Brain microvascular endothelial cell (primary cell): ENCODE data around the gene DRC7.

Source experiments
- DNase-seq: peaks from one replicate; pipeline ENCODE4 v3.0.0-alpha.2; 2020
- H3K27ac ChIP-seq: fragments of 250-450 bp; sonication (Bioruptor Pico); 2 replicates; pipeline ENCODE4 v1.5.1; 2020; ENCODE audit warnings: mild to moderate bottlenecking, moderate library complexity
- H3K27me3 ChIP-seq: fragments of 250-450 bp; sonication (Bioruptor Pico); replicated peaks from 2 replicates; pipeline ENCODE4 v1.5.1; 2020; ENCODE audit warnings: mild to moderate bottlenecking
- H3K36me3 ChIP-seq: fragments of 250-450 bp; sonication (Bioruptor Pico); replicated peaks from 2 replicates; pipeline ENCODE4 v1.5.1; 2020; ENCODE audit warnings: mild to moderate bottlenecking
- H3K4me3 ChIP-seq: 2 replicates; pipeline ENCODE4 v1.5.1; 2011; ENCODE audit warnings: low read depth, mild to moderate bottlenecking, control low read depth, low read length, moderate library complexity
- in situ Hi-C: cut with HindIII; loops from 2 replicates; pipeline ENCODE4 v1.10.0; 2017; ENCODE audit warnings: low sequenced_read_pairs, low pct_ligation_motif_present
- TF ChIP-seq, protein P1 (sequence below): IDR thresholded peaks from 2 replicates; pipeline ENCODE4 v1.5.1; 2011; ENCODE audit warnings: low read depth, mild to moderate bottlenecking, moderate library complexity, low read length, control low read depth, inconsistent platforms; ENCODE audit errors: missing control alignments

DRC7 gene

GRCh38 chr16:57687363-57687929, 7.2 kb upstream of the DRC7 start:
- TF ChIP-seq, protein P1, sequence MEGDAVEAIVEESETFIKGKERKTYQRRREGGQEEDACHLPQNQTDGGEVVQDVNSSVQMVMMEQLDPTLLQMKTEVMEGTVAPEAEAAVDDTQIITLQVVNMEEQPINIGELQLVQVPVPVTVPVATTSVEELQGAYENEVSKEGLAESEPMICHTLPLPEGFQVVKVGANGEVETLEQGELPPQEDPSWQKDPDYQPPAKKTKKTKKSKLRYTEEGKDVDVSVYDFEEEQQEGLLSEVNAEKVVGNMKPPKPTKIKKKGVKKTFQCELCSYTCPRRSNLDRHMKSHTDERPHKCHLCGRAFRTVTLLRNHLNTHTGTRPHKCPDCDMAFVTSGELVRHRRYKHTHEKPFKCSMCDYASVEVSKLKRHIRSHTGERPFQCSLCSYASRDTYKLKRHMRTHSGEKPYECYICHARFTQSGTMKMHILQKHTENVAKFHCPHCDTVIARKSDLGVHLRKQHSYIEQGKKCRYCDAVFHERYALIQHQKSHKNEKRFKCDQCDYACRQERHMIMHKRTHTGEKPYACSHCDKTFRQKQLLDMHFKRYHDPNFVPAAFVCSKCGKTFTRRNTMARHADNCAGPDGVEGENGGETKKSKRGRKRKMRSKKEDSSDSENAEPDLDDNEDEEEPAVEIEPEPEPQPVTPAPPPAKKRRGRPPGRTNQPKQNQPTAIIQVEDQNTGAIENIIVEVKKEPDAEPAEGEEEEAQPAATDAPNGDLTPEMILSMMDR = no peak
- Histone ChIP-seq H3K27ac (no peak overlapping the region), H3K36me3 (no peaks in the 10 kb centered on the region), H3K27me3 (no peaks in the 10 kb centered on the region), H3K4me3 (no peak overlapping the region)
- in situ Hi-C loops = no loop called here
- no peak for DNase-seq

DNA sequence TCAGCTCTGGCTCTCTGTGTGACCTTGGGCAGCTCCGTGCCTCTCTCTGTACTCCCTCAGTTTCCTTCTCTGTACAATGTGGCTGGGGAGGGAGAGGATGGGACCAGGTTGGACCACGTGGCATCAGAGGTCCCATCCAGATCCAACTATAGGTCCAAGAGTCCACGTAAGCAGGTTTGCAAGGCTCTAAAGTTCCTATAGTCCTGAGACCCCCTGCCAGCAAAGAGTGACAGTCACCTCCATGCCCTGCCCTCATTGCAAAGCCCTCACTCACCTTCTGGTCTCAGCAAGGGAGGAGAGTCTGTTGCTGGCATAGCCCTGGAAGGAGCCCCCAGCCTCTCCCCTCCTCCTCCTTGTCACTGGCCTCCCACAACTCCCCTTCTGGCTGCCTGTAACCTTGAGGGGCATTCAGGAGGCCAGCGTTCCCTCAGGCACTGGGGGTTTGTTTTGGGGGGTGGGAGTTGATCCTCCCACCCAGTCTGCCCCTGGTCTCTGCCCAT, 6.1 kb upstream of the DRC7 start:
- Histone ChIP-seq H3K4me3 (no peak overlapping the region), H3K36me3 (no peaks in the 10 kb centered on the region), H3K27me3 (no peaks in the 10 kb centered on the region), H3K27ac (no peak overlapping the region)
- in situ Hi-C loops = no loop called here
- TF ChIP-seq, protein P1 = no peak
- no peak for DNase-seq

DNA sequence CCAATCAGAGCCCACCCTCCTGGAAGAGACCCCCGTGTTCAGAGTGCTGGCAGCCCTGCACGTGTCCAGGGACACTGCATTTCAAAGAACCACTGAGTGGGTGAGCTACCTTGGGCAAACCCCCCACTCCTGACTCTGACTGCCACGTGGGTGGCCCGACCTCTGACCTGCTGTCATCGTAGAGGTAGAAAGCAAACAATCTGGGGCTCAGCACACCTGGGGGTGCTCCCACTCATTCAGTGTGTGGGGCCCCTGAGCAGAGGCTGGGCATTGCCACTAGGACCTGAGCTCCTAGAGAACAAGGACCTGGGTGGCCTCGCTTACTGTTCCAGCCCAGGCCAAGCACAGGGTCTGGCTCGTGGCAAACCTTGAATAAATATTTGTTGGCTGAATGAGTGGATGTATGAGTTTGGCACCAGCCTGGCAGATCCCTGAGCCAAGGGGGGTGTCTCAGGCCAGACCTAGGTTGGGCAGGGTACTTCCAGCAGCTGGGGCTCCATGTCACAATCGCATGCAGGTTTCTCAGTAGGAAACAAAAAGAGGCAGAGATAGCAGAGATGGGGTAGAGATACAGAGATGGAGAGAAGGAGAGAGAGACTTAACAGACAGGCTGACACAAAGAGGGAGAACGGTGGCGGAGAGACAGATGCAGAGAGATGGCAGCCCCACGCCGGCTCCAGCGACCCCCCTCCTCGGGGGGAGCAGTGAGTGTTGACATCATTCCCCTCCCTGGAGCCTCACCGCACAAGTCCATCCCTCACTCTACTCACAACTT, 5.4 kb upstream of the DRC7 start:
- H3K27ac ChIP-seq = no peak overlapping the region
- TF ChIP-seq, protein P1 = no peak
- no peak for DNase-seq
- no peaks in the 10 kb centered on the region for H3K36me3 ChIP-seq
- no peak overlapping the region for H3K4me3 ChIP-seq
- in situ Hi-C loops = no loop called here
- no peaks in the 10 kb centered on the region for H3K27me3 ChIP-seq

DNA sequence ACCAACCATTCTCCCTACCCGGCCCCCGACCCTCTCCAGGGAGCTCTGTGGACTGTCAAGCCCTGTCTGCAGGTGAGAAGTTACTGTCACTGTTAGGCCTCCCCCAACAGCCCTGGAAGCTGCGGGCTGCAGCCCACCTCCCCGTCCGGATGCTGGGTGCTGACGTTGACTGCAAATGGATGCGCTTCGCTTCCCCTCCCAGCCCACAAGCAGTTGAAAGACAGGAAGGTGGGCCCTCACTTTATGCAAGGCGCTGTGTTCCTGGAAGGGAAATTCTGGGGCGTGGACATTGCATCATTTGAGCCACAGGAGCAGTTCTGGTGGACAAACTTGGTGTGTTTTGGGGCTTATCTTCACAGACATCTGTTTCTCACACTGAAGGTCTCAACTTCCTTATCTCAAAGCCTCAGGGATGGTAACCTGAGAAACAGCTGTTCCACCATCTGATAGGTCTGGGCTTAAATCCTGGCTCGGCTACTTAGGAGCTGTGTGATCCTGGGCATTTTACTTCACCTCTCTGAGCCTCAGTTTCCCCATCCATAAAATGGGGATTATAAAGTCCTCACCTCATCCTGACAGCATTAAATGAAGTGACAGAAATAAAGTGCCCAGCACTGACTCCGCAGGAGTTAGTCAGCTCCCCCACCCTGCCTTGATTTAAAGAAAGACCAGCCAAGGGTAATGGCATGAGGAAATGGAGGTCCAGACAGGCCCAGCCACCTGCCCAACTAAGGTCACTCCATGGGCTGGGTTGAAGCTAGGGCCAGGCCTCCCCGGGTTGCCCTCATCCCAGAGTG, 4.6 kb upstream of the DRC7 start:
- Histone ChIP-seq H3K36me3 (no peaks in the 10 kb centered on the region), H3K4me3 (no peak overlapping the region), H3K27me3 (no peaks in the 10 kb centered on the region), H3K27ac (no peak overlapping the region)
- in situ Hi-C loops = no loop called here
- no peak for DNase-seq
- TF ChIP-seq, protein P1 = no peak

DNA sequence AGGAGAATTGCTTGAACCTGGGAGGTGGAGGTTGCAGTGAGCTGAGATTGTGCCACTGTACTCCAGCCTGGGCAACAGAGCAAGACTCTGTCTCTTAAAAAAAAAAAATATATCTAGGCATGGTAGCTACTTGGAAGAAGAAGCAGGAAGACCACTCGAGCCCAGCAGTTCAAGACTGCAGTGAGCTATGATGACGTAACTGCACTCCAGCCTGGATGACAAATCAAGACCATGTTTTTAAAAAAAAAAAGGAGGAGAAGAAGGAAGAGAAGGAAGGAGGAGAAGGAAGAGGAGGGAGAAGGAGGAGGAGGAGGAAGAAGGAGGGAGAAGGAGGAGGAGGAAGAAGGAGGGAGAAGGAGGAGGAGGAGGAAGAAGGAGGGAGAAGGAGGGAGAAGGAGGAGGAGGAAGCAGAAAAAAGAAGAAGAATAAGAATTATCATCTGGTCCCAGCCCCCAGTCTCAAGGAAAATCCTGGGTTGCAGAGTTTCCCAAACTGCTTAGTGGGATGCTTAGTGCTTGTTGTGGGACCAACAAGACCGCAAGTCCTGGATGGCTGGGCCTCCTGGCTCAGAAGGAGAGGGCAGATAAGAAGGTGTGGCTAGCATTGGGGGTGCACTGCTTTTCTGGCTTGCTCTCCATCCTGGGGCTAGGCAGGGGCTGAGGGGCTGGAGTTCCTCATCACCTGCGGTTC, 3.7 kb upstream of the DRC7 start:
- Histone ChIP-seq H3K27me3 (no peaks in the 10 kb centered on the region), H3K36me3 (no peaks in the 10 kb centered on the region), H3K27ac (no peak overlapping the region), H3K4me3 (no peak overlapping the region)
- DNase-seq = no peak
- TF ChIP-seq, protein P1 = no peak
- in situ Hi-C loops = no loop called here
